CD4-positive, alpha-beta T cell treated with Interleukin-15 for 1 hour (primary cell): ENCODE data around the gene CCDC66.
"Not testable (repeated sequence)": the region's sequence is repeated elsewhere in the genome, so short reads cannot be mapped to it uniquely, and the experiment has no call there.

Experiments
- DNase-seq: peaks from one replicate; pipeline ENCODE4 v3.0.0-alpha.2; 2020

Gene CCDC66

DNA sequence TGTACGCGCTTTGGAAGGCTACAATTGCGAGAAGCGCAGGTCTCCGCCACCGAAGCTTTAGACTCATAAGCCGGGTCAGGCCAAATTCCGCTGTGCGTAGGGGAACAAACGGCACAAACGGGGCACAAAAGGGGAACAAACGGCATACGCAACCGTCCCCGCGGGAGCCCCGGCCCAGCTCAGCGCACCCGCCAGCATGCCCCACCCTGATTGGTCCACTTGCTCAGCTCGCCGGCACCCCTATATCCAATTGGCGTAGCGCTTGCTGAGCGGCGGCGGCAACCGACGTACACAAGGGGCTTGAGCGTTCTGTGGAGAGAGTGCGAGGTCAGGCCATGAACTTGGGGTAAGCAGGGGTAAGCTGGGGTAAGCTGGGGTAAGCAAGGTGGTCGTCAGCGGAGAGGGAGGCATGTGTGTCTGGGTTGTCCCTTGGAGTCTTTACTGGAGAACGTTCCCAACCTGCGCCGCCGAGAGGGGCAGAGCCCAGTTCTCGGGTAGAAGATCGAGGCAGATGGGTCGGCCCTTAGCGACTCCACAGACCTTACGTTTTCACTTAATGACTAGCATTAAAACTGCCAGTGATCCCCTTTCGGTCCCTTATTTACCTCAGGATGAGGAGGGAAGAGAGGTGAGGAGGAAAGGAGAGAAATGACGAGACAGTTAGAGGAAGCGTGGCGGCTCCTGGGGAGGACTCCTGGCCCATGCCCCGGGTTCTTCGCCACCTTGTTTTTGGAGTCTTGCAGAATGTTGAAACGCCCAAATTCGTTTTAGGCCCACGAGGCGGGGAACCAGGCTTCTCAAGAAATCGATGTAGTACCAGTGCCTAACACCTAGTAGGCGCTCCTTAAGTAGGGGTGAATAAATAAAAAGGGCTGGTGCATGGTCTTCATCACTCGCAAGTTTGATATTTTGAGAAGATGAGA is at the start of gene CCDC66:
TSS of gene CCDC66 (plus strand) at position 268 of the 923 bp plus-strand sequence. CDS start at position 336, 68 bp downstream.
- peak; percentile 96 for DNase-seq

DNA sequence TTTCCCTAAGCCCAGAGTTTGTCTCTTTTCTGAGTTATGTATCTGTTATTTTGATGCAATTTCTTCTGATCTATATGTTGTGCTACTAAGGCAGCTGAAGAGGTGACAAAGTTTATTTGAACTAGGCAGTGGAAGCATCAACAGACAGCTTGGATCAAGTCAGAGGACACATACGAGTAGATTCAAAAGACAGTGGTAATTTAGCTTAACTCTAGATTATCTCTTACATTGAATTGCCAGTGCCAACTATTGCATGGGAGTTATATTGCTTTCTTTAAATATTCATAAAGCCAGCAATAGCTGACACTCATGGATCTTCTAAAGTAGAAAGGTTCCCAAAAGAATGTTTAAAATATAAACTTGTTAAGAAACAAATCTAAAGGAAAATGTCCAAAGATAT is 37.3 kb upstream of the CCDC66 start:
- no peak for DNase-seq

DNA sequence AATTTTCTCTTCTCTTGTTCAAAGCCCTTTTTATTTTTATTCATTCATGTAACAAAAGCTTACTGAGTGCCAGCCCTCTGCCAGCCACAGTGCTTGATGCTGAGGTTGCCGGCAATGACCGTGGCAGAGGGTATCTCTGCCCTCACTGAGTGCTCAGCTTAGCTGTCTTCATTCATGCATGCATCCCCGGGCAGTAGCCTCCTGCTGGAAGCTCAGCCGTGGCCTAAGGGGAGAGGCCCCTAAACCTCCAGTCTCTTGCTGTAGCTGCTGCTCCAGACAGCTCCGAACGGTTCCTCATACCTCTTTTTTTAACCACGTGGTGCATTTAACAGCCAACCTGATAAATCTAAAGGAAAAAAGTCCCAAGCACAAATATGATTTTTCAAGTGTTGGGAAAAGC is 34.6 kb upstream of the CCDC66 start:
- DNase-seq, result no peak

DNA sequence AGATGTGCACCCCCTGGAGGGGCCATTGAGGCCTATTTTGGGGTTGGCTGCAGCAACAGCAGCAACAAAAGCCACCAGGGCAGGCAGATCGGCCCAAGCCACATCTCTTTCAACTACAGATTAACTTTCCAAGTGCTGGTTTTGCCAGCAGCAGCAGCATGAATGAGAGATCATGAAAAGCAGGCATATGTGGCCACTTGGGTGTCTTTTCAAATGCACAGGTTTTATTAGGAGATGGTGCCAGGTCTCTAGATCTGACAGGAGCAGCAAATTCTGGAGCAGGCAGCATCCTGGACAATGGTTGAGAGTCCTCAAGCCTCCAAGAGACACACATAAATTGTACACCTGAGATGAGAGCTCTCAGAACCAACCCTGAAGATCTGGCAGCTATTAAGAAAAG is 31.7 kb upstream of the CCDC66 start:
- no peak for DNase-seq

DNA sequence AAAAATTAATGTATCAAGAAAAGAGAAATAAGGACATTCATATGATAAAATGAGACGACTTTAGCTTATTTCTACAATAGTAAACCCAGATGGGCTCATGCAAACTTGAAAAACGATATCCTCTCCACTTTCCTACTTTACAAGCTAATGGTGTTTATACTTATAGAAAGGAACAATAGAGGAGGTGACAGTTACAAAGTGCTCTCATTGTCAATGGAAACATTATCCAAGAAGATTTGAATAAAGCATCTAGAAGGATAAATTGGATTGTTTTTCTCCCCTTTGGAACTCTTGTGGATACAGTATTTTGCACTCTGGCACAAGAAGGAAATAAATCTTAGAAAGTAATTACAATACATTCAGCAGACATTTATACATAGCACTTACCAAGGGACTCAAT is 20.2 kb upstream of the CCDC66 start:
- no peak for DNase-seq

DNA sequence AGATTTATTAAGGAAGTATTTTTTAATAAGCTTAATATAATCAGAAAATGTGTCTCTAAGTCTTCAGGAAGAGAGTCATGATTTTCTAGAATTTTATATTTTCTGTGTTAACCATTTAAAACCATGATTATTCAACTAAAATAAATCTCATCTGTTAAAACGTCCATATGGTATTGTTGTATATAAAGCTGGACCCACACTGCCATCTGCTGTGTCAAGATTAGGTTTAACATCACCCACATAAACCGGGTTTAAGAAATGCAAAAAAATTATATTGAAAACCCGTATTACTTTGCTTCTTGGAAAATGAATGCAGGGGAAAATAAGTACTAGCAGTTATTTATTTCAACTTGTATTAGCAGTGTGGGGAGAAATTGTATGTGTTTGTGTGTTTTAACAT is 9.5 kb upstream of the CCDC66 start:
- no peak for DNase-seq

DNA sequence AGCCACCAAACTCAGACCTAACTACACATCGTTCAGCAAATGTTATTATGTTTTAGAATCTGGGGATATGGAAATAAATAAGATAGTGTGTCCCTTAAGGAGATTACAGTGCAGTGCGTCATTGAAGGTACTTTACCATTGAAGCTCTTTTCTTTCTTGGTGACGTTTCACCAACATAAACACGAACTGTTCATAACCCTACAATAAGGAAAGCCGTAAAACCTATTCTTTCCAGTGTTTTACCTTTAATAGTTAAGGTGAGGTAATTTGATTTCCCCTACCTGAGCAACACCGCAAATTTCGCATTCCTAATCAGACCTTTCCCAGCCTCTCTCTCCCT is 826 bp downstream of the CCDC66 start:
- DNase-seq, result no peak

DNA sequence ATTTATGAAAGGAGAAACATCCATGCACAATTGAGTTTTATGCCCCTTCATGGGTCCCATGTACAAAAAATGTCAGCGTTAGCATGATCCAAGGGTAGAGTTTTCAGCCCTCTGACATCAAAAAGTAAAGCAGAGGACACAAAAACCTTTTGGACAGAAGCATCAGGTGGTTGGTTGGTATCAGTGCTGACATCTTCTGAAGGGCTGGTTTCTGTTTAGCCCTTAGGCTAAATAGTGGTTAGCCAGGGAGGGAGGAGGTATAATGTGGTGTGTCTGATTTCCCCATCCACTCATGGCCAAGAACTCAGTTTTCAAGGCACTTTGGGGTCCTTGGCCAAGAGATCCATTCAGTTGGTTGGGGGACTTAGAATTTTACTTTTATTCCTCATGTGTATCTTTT is 16.5 kb downstream of the CCDC66 start:
- no peak for DNase-seq

DNA sequence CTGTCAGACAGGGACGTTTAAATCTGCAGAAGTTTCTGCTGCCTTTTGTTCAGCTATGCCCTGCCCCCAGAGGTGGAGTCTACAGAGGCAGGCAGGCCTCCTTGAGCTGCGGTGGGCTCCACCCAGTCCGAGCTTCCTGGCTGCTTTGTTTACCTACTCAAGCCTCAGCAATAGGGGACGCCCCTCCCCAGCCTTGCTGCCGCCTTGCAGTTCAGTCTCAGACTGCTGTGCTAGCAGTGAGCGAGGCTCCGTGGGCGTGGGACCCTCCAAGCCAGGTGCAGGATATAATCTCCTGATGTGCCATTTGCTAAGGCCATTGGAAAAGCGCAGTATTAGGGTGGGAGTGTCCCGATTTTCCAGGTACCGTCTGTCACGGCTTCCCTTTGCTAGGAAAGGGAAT is 25.0 kb downstream of the CCDC66 start:
- not testable (repeated sequence) for DNase-seq

DNA sequence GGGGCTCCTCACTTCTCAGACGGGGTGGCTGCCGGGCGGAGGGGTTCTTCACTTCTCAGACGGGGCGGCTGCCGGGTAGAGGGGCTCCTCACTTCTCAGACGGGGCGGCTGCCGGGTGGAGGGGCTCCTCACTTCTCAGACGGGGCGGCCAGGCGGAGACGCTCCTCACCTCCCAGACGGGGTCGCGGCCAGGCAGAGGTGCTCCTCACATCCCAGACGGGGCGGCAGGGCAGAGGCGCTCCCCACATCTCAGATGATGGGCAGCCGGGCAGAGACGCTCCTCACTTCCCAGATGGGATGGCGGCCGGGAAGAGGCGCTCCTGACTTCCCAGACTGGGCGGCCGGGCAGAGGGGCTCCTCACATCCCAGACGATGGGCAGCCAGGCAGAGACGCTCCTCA is 27.3 kb downstream of the CCDC66 start:
- DNase-seq, result not testable (repeated sequence)

DNA sequence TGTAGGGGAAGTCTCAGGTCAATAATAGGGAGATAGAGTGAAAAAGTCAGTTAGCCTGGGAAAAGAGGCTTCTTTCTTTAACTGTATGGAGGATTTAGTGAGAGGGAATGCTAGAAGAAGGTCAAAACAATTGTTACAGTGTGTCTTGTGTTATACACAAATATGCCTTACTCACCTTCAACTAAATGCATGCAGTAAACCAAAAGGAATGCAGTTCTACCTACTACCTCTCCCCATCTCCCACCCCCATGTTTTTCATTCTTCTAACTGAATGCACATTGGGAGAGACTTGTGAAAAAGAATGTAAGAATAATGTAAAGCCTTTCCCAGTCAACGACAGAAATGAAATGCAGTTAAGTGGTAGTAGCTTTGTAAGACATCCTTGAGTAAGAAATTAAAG is 33.8 kb downstream of the CCDC66 start:
- DNase-seq, result no peak

DNA sequence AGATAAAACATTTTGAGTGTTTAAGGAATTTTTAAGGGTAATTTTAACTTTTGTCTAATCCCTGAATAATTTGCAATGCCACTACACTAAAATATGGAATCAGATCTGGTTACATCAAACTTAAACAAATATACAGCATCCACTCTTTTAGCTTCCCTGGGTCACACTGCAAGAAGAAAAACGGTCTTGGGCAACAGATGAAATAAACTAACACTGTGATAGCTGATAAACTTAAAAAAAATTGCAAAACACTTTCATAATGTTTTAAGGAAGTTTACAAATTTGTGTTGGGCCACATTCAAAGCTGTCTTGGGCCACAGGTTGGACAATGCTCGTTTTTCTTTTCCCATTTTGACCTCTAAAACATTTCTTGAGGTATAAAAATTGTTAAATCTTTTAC is 34.3 kb downstream of the CCDC66 start:
- DNase-seq, result no peak

DNA sequence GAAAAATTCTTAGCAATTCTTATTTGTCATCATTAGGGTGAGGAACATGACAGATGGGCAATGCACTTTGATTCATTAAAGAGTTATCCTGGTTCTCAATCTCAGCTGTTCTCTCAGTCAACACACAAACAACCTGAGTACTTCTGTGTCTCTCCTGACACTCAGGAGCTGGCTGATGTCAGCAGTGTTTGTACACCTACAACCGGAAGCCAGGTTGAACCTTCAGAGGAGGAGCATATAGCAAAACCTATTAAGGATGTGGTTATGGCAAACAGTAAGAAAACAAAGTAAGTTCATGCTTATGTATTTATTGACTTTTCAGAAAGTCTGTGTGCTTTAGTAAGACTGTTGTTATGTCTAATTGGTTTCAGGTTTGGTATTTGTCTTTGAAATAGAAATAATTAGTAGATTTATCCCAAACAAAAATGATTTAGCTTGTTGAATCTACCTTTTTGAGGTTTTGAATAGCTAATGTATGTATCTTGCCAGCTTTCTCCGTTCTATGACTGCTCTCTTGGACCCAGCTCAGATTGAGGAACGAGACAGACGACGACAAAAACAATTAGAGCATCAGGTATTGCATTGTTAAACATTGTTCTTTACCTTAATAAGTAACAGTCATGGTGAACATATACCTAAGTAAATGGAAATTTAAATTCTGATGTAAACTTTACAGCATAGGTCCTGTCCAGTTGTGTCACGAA is 36.6 kb downstream of the CCDC66 start:
- peak; percentile 66 for DNase-seq

DNA sequence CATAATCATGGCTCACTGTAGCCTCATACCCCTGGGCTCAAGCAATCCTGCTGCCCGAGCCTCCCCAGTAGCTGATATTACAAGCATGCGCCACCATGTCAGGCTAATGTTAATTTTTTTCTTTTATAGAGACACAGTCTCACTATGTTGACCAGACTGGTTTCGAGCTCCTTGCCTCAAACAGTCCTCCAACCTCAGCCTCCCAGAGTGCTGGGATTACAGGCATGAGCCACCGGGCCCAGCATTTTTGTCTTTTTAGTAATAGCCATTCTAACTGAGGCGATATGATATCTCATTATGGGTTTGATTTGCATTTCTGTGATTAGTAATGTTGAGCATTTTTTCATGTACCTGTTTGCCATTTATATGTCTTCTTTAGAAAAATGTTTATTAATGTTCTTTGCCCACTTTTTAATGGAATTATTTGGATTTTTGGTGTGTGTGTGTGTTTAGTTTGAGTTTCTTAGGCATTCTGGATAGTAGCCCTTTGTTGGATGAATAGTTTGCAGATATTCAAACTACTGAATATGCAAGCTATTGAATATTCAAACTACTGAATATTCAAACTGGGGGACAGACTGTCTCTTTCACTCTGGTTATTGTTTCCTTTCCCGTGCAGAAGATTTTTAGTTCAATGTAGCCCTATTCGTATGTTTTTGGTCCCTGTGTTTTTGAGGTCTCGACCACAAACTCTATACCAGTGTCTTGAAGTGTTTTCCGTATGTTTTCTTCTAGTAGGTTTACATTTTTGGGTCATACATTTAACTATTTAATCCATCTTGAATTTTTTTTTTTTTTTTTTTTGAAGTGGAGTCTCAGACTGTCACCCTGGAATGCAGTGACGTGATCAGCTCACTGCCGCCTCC is 39.2 kb downstream of the CCDC66 start:
- no peak for DNase-seq

DNA sequence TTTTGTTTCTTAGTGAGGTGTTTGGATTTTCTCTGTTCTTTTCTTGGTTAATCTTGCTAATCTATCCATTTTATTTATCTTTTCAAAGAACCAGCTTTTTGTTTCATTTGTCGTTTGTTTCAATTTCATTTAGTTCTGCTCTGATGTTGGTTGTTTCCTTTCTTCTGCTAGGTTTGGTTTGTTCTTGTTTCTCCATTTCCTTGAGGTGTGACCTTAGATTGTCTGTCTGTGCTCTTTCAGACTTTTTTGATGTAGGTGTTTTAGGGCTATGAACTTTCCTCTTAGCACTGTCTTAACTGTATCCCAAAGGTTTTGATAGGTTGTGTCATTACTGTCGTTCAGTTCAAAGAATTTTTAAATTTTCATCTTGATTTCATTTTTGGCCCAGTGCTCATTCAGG is 51.5 kb downstream of the CCDC66 start:
- DNase-seq, result not testable (repeated sequence)

DNA sequence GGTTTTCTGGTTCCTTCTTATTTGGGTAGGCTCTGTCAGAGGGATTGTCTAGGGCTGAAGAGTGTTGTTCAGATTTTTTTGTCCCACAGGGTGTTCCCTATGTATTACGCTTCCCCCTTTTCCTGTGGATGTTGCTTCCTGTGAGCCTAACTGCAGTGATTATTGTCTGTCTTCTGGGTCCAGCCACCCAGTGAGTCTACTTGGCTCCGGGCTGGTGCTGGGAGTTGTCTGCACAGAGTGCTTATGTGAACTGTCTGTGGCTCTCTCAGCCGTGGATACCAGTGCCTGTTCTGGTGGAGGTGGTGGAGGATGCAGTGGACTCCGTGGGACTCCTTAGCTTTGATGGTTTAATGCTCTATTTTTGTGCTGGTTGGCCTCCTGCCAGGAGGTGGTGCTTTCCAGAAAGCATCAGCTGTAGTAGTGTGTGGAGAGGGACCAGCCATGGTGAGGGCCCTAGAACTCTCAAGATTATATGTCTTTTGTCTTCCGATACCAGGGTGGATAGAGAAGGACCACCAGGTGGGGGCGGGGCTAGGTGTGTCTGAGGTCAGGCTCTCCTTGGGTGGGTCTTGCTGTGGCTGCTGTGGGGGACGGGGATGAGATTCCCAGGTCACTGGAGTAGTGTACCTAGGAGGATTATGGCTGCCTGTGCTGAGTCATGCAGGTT is 53.8 kb downstream of the CCDC66 start:
- DNase-seq, result no peak

DNA sequence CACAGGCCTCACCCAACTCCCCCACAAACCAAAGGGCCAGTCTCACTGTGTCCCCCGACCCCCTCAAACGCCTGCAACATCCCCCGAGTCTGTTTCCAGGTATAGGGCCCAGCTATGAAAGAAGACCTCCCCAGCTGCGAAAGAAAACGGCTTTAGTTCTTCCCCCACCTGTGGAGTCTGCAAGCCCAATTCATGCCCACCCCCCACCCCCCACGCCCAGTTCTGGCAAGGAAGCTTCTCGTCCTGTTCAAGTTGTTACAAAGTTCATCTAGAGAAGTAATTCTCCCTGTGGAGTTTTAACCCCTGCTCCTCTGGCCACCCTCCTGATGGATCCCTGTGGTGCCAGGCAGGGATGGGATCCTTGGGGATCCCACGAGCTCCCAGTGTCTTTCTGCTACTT is 54.4 kb downstream of the CCDC66 start:
- DNase-seq, result no peak

DNA sequence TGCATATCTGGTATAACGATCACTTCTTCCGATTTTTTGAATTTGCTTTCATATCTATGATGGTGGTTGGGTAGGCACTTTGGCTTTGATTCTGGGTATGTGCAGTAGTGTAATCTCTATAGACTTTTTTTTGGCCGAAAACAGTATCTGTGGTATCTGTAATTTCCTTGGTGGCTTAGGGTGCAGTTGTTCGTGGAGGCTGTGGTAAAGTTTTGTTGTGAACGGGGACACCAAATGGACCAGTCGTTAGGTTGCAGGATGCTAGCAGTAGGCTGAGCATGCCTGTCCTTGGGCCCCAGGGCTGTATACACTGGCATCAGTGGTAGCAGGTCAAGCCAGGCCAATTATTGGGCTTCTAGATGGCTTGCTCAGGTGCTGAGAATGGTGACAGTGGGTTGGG is 55.2 kb downstream of the CCDC66 start:
- DNase-seq, result no peak

DNA sequence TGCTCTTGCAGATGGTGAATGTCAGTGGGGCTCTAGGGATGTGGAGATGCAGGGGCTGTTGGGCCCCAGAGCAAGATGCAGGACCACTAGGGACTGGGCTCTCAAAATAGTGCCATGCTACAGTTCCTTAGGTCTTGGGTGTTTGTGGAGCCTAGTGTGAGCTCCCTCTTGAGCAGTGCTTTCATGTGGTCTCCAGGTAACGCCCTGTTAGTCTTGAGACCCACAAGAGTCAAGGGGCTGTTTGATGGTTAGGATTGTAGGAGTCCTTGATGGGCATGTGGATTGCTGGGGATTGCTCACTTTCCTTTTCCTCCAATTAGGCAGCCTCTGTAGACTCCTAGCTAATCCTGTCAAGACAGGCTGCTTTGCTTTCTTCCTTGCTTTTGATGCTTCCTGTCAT is 56.0 kb downstream of the CCDC66 start:
- no peak for DNase-seq

DNA sequence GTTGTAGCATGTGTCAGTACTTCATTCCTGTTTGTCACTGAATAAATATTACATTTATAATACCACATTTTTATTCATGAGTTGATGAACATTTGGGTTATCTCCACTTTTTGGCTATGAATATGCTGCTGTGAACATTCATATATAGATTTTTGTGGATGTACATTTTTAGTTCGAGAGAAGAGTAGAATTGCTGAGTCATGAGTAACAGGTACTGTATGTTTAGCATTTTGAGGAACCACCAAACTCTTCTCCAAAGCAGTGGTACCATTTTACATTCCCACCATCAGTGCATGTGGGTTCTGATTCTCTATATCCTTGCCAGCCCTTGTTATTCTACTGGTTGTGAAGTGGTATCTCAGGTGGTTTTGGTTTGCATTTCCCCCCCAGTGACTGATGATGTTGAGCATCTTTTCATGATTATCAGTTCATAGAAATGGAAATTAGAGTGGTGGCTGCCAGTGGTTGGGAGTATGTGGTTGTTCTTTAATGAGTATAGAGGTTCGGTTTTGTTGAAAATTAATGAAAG is 59.6 kb downstream of the CCDC66 start:
- no peak for DNase-seq

DNA sequence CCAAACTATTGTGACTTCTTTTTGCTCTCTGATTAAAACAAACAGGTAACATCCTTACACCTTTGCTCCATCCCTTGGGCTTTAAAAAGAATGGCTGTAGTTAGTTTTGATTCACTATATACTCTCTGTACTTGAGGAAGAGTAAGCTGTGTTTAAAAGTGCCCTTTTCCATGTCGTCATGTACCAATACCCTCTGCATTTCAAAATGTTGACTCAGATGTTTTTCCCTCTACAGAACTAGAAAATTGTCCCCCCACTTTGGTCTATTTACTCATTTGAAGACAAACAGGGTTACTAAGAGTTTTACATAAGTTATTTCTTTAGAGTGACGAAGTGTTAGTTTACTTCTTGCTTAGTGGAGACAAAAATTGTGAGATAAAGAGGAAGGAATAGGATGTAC is 63.4 kb downstream of the CCDC66 start:
- DNase-seq, result no peak

DNA sequence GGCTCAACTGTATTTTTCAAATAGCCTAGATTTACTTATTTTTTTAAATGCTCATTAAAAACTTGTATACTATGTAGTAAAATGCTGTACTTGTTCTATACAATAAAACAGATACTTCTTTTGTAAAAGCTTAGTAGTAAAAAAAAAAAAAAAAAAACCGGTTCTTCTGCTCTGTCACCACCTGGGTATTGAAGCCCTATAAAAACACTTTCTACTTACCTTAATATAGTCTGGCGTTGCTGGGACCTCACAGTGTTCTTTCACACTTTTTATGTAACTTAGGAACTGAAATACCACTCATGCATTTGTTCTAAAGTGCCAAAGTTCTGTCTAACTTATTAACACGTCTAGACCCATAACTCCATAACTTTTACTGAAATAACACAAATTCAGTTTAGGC is 64.7 kb downstream of the CCDC66 start:
- no peak for DNase-seq

DNA sequence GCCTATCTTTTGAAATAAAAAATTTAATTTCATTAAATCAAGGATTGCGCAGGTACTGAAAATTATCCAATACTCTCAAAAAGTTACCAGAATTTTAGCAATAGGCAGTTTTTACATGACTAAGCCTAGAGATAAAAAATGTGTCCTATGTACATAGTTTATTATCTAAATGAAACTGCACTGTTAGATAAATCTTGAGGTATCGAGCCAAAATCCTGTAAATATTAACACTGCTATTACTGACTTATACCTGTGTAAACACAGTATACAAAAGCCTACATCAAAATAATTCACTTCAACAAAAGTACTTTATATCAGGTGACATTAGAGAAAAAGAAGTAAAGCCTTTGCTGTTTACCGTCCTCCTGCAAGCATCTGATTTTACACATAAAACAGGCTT is 65.4 kb downstream of the CCDC66 start:
- DNase-seq, result no peak
